Neural cell (in vitro differentiated cells): Measurements from ENCODE around the gene C2orf68.

Source experiments
- CTCF ChIP-seq: fragments of 450-650 bp; IDR thresholded peaks from 2 replicates; pipeline ENCODE4 v1.5.1; 2014; ENCODE audit warnings: antibody characterized with exemption, mild to moderate bottlenecking, moderate library complexity; ENCODE audit not compliant: poor library complexity, severe bottlenecking
- EP300 ChIP-seq: fragments of 450-650 bp; conservative IDR thresholded peaks from 2 replicates; pipeline ENCODE4 v1.6.1; 2014; ENCODE audit warnings: antibody characterized with exemption, mild to moderate bottlenecking, moderate library complexity; ENCODE audit not compliant: poor library complexity, severe bottlenecking
- POLR2AphosphoS5 ChIP-seq: IDR thresholded peaks from 2 replicates; pipeline ENCODE4 v1.6.1; 2012
- RAD21 ChIP-seq: fragments of 450-650 bp; conservative IDR thresholded peaks from 2 replicates; pipeline ENCODE4 v1.6.1; 2014; ENCODE audit warnings: antibody characterized with exemption, mild to moderate bottlenecking, moderate library complexity
- REST ChIP-seq: IDR thresholded peaks from 2 replicates; pipeline ENCODE4 v1.6.1; 2012; ENCODE audit warnings: borderline replicate concordance
- TAF1 ChIP-seq: IDR thresholded peaks from 2 replicates; pipeline ENCODE4 v1.6.1; 2012; ENCODE audit warnings: low read depth

GRCh38 chr2:85650456-85650855 is 38.6 kb upstream of the C2orf68 start:
- TF ChIP-seq CTCF = no peak
- TF ChIP-seq RAD21 = no peak
- no peak for TF ChIP-seq POLR2AphosphoS5
- TF ChIP-seq EP300 = no peak
- TF ChIP-seq REST = no peak
- TF ChIP-seq TAF1 = no peak
